Effector memory CD8-positive, alpha-beta T cell (primary cell): Measurements from ENCODE around the gene SORBS1.

Source experiments
- ATAC-seq: fragments of 150-1000 bp; cut with Tn5 transposase; replicated peaks from 2 replicates; pipeline ENCODE4 v1.10.0; 2021; ENCODE audit warnings: mild to moderate bottlenecking, moderate library complexity
- DNase-seq, 3 experiments: peaks; one replicate each; pipeline ENCODE4 v3.0.0; 2021
- H3K27ac Mint-ChIP-seq, 2 donors: one replicate each; pipeline ENCODE4 v1.8.0; 2022; ENCODE audit warnings: mild to moderate bottlenecking in 2 of 2, mixed read lengths in 2 of 2, moderate library complexity in 2 of 2
- H3K27me3 Mint-ChIP-seq, 2 donors: one replicate each; pipeline ENCODE4 v1.8.0; 2022; ENCODE audit warnings: mixed read lengths in 2 of 2
- H3K36me3 Mint-ChIP-seq: one replicate; pipeline ENCODE4 v1.8.0; 2022; ENCODE audit warnings: mild to moderate bottlenecking, moderate library complexity, mixed read lengths; ENCODE audit not compliant: insufficient read depth
- H3K4me1 Mint-ChIP-seq, 2 donors: one replicate each; pipeline ENCODE4 v1.8.0; 2022; ENCODE audit warnings: low read depth in 2 of 2, mixed read lengths in 2 of 2
- H3K4me3 Mint-ChIP-seq, 2 donors: one replicate each; pipeline ENCODE4 v1.8.0; 2022; ENCODE audit warnings: mild to moderate bottlenecking in 2 of 2, mixed read lengths in 2 of 2, moderate library complexity in 2 of 2
- H3K9me3 Mint-ChIP-seq, 2 donors: one replicate each; pipeline ENCODE4 v1.8.0; 2022; ENCODE audit warnings: mixed read lengths in 2 of 2

SORBS1 gene

GRCh38 chr10:95543459-95543858, 17.7 kb downstream of the SORBS1 start:
- ATAC-seq (no peak), DNase-seq (no peak)
- no peaks in the 10 kb centered on the region for H3K9me3 Mint-ChIP-seq
- H3K4me1 Mint-ChIP-seq = no peaks in the 10 kb centered on the region
- no peak overlapping the region for H3K4me3 Mint-ChIP-seq
- no peak overlapping the region for H3K27ac Mint-ChIP-seq
- peaks cover 3% of the 10 kb centered on the region for H3K36me3 Mint-ChIP-seq
- H3K27me3 Mint-ChIP-seq = peaks cover 6 to 17% of the 10 kb centered on the region in 2 donors

- H3K9me3 Mint-ChIP-seq = no peaks in the 10 kb centered on the region
- H3K27ac Mint-ChIP-seq = no peak overlapping the region
- no peak overlapping the region for H3K4me3 Mint-ChIP-seq
- no peak for DNase-seq
- peaks cover 6 to 14% of the 10 kb centered on the region in 2 donors for H3K27me3 Mint-ChIP-seq
- ATAC-seq = no peak
- H3K4me1 Mint-ChIP-seq = no peaks in the 10 kb centered on the region
- H3K36me3 Mint-ChIP-seq = peaks cover 3% of the 10 kb centered on the region
Observed at GRCh38 chr10:95542761-95543160, 18.4 kb downstream of the SORBS1 start.

GRCh38 chr10:95542330-95542729, 18.8 kb downstream of the SORBS1 start:
- Mint-ChIP-seq H3K4me3 (no peak overlapping the region), H3K27ac (no peak overlapping the region), H3K4me1 (no peaks in the 10 kb centered on the region), H3K36me3 (peaks cover under 1% of the 10 kb centered on the region), H3K27me3 (peaks cover 6 to 14% of the 10 kb centered on the region in 2 donors), H3K9me3 (no peaks in the 10 kb centered on the region)
- DNase-seq = no peak
- ATAC-seq = no peak

- no peak for DNase-seq
- Mint-ChIP-seq H3K27ac (no peak overlapping the region), H3K4me3 (no peak overlapping the region), H3K27me3 (peaks cover 6 to 14% of the 10 kb centered on the region in 2 donors), H3K36me3 (no peaks in the 10 kb centered on the region), H3K4me1 (no peaks in the 10 kb centered on the region), H3K9me3 (no peaks in the 10 kb centered on the region)
- ATAC-seq = no peak
Observed at GRCh38 chr10:95540514-95541052, 20.6 kb downstream of the SORBS1 start.

GRCh38 chr10:95539560-95540284, 21.4 kb downstream of the SORBS1 start:
- DNase-seq (no peak), ATAC-seq (no peak)
- H3K27me3 Mint-ChIP-seq = peaks cover 6 to 14% of the 10 kb centered on the region in 2 donors
- no peak overlapping the region for H3K27ac Mint-ChIP-seq
- no peaks in the 10 kb centered on the region for H3K9me3 Mint-ChIP-seq
- H3K4me1 Mint-ChIP-seq = no peaks in the 10 kb centered on the region
- H3K4me3 Mint-ChIP-seq = no peak overlapping the region
- H3K36me3 Mint-ChIP-seq = no peaks in the 10 kb centered on the region

- Mint-ChIP-seq H3K4me1 (no peaks in the 10 kb centered on the region), H3K4me3 (no peak overlapping the region), H3K9me3 (no peaks in the 10 kb centered on the region), H3K27me3 (peaks cover 6 to 14% of the 10 kb centered on the region in 2 donors), H3K27ac (no peak overlapping the region), H3K36me3 (no peaks in the 10 kb centered on the region)
- no peak for DNase-seq
- ATAC-seq = no peak
Observed at GRCh38 chr10:95538412-95538811, 22.8 kb downstream of the SORBS1 start.

GRCh38 chr10:95537542-95537927, 23.6 kb downstream of the SORBS1 start:
- Mint-ChIP-seq H3K4me3 (no peak overlapping the region), H3K27me3 (peaks cover 6 to 11% of the 10 kb centered on the region in 2 donors), H3K9me3 (no peaks in the 10 kb centered on the region), H3K27ac (no peak overlapping the region), H3K4me1 (no peaks in the 10 kb centered on the region), H3K36me3 (no peaks in the 10 kb centered on the region)
- no peak for DNase-seq
- no peak for ATAC-seq

- Mint-ChIP-seq H3K4me3 (no peak overlapping the region), H3K36me3 (no peaks in the 10 kb centered on the region), H3K27me3 (peaks cover 5 to 11% of the 10 kb centered on the region in 2 donors), H3K9me3 (no peaks in the 10 kb centered on the region), H3K4me1 (no peaks in the 10 kb centered on the region), H3K27ac (no peak overlapping the region)
- DNase-seq (no peak), ATAC-seq (no peak)
Observed at GRCh38 chr10:95536894-95537541, 24.2 kb downstream of the SORBS1 start.

- ATAC-seq (no peak), DNase-seq (no peak)
- no peak overlapping the region for H3K4me3 Mint-ChIP-seq
- H3K4me1 Mint-ChIP-seq = no peaks in the 10 kb centered on the region
- no peak overlapping the region for H3K27ac Mint-ChIP-seq
- H3K9me3 Mint-ChIP-seq = no peaks in the 10 kb centered on the region
- H3K36me3 Mint-ChIP-seq = no peaks in the 10 kb centered on the region
- peaks cover 0 to 9% of the 10 kb centered on the region in 2 donors for H3K27me3 Mint-ChIP-seq
Observed at GRCh38 chr10:95536017-95536416, 25.2 kb downstream of the SORBS1 start.

GRCh38 chr10:95535526-95535925, 25.6 kb downstream of the SORBS1 start:
- no peak overlapping the region for H3K4me3 Mint-ChIP-seq
- ATAC-seq = no peak
- H3K9me3 Mint-ChIP-seq = no peaks in the 10 kb centered on the region
- no peaks in the 10 kb centered on the region for H3K36me3 Mint-ChIP-seq
- DNase-seq = no peak
- H3K27me3 Mint-ChIP-seq = peaks cover 0 to 10% of the 10 kb centered on the region in 2 donors
- H3K27ac Mint-ChIP-seq = no peak overlapping the region
- no peaks in the 10 kb centered on the region for H3K4me1 Mint-ChIP-seq

- Mint-ChIP-seq H3K4me1 (no peaks in the 10 kb centered on the region), H3K27me3 (peaks cover 0 to 19% of the 10 kb centered on the region in 2 donors), H3K36me3 (no peaks in the 10 kb centered on the region), H3K27ac (no peak overlapping the region), H3K4me3 (no peak overlapping the region), H3K9me3 (no peaks in the 10 kb centered on the region)
- DNase-seq = no peak
- ATAC-seq = no peak
Observed at GRCh38 chr10:95533590-95533989, 27.6 kb downstream of the SORBS1 start.

GRCh38 chr10:95532536-95532935, 28.6 kb downstream of the SORBS1 start:
- Mint-ChIP-seq H3K4me1 (no peaks in the 10 kb centered on the region), H3K27ac (no peak overlapping the region), H3K4me3 (no peak overlapping the region), H3K9me3 (no peaks in the 10 kb centered on the region), H3K27me3 (peaks cover 0 to 26% of the 10 kb centered on the region in 2 donors), H3K36me3 (no peaks in the 10 kb centered on the region)
- ATAC-seq = no peak
- DNase-seq = no peak

- no peaks in the 10 kb centered on the region for H3K9me3 Mint-ChIP-seq
- H3K27ac Mint-ChIP-seq = no peak overlapping the region
- no peak overlapping the region for H3K4me3 Mint-ChIP-seq
- H3K27me3 Mint-ChIP-seq = peaks cover 0 to 29% of the 10 kb centered on the region in 2 donors
- ATAC-seq (no peak), DNase-seq (no peak)
- no peaks in the 10 kb centered on the region for H3K4me1 Mint-ChIP-seq
- H3K36me3 Mint-ChIP-seq = no peaks in the 10 kb centered on the region
Observed at GRCh38 chr10:95531994-95532399, 29.2 kb downstream of the SORBS1 start.
